AG04450 (cell line): ENCODE data around the gene TMEM88. TPM values are rescaled to one million over a fixed set of nuclear protein-coding genes. Genes with fewer than 3 reads are reported as not detected.

Experiments
- CTCF ChIA-PET: fragments of 300-600, 350-600 bp; formaldehyde crosslinking; extraction: SDS; loops from one replicate; lab custom pipeline; 2022; ENCODE audit warnings: antibody characterized with exemption, inconsistent platforms; lab: Charles Lee
- POLR2A ChIA-PET: fragments of 350-600 bp; formaldehyde crosslinking; extraction: SDS; loops from one replicate; lab custom pipeline; 2021; ENCODE audit warnings: antibody characterized with exemption, inconsistent platforms; lab: Yijun Ruan, JAX
- DNase-seq: peaks from one replicate; pipeline ENCODE4 v3.0.0-alpha.2; 2011; ENCODE audit warnings: low read depth, low spot score
- H3K27ac ChIP-seq: one replicate; pipeline ENCODE4 v1.5.1; 2012; ENCODE audit warnings: low read depth, low read length, control low read depth
- H3K27me3 ChIP-seq: one replicate; pipeline ENCODE4 v1.6.0; 2012; ENCODE audit warnings: low read length; ENCODE audit not compliant: control insufficient read depth, insufficient read depth
- H3K4me3 ChIP-seq: 2 replicates; pipeline ENCODE4 v1.5.1; 2011; ENCODE audit warnings: mild to moderate bottlenecking, low read depth, low read length, control low read depth
- H3K9me3 ChIP-seq: 2 replicates; pipeline ENCODE4 v1.5.1; 2012; ENCODE audit warnings: low read length; ENCODE audit not compliant: control insufficient read depth, insufficient read depth
- polyA plus RNA-seq: library from polyadenylated mRNA; depleted of rRNA; stranded (reverse); fragments of >200 nt; gene quantifications from 2 replicates; pipeline ENCODE4 v1.2.3, GENCODE V29; 2011
- TF ChIP-seq, protein P1 (sequence below): IDR thresholded peaks from 2 replicates; pipeline ENCODE4 v1.5.1; 2011; ENCODE audit warnings: low read depth, low read length, control low read depth, inconsistent platforms

The TMEM88 gene
- polyA plus RNA-seq, 1 experiment = 0.29 TPM

GRCh38 chr17:7851438-7852261 is 3.2 kb upstream of the TMEM88 start:
- no peaks in the 10 kb centered on the region; the same call in 1 of the 2 replicates for H3K9me3 ChIP-seq
- H3K27me3 ChIP-seq = no peaks in the 10 kb centered on the region
- no peak overlapping the region for H3K4me3 ChIP-seq
- no peak overlapping the region for H3K27ac ChIP-seq
- DNase-seq = no peak
- ChIA-PET POLR2A (no interaction called here), CTCF (interaction anchor here (0.6 to 1.3 kb wide), 3 partner anchors 11 to 108 kb away, joined by 3 to 5 read pairs (median 3); no protein-coding TSS in a partner anchor)
- TF ChIP-seq, protein P1, sequence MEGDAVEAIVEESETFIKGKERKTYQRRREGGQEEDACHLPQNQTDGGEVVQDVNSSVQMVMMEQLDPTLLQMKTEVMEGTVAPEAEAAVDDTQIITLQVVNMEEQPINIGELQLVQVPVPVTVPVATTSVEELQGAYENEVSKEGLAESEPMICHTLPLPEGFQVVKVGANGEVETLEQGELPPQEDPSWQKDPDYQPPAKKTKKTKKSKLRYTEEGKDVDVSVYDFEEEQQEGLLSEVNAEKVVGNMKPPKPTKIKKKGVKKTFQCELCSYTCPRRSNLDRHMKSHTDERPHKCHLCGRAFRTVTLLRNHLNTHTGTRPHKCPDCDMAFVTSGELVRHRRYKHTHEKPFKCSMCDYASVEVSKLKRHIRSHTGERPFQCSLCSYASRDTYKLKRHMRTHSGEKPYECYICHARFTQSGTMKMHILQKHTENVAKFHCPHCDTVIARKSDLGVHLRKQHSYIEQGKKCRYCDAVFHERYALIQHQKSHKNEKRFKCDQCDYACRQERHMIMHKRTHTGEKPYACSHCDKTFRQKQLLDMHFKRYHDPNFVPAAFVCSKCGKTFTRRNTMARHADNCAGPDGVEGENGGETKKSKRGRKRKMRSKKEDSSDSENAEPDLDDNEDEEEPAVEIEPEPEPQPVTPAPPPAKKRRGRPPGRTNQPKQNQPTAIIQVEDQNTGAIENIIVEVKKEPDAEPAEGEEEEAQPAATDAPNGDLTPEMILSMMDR = peak; percentile 90

GRCh38 chr17:7852262-7852670 is 2.6 kb upstream of the TMEM88 start:
- no peak for DNase-seq
- H3K27me3 ChIP-seq = no peaks in the 10 kb centered on the region
- POLR2A ChIA-PET = no interaction called here
- H3K4me3 ChIP-seq = no peak overlapping the region
- CTCF ChIA-PET = no interaction called here
- no peaks in the 10 kb centered on the region; the same call in 1 of the 2 replicates for H3K9me3 ChIP-seq
- H3K27ac ChIP-seq = no peak overlapping the region
- TF ChIP-seq, protein P1 = no peak

DNA sequence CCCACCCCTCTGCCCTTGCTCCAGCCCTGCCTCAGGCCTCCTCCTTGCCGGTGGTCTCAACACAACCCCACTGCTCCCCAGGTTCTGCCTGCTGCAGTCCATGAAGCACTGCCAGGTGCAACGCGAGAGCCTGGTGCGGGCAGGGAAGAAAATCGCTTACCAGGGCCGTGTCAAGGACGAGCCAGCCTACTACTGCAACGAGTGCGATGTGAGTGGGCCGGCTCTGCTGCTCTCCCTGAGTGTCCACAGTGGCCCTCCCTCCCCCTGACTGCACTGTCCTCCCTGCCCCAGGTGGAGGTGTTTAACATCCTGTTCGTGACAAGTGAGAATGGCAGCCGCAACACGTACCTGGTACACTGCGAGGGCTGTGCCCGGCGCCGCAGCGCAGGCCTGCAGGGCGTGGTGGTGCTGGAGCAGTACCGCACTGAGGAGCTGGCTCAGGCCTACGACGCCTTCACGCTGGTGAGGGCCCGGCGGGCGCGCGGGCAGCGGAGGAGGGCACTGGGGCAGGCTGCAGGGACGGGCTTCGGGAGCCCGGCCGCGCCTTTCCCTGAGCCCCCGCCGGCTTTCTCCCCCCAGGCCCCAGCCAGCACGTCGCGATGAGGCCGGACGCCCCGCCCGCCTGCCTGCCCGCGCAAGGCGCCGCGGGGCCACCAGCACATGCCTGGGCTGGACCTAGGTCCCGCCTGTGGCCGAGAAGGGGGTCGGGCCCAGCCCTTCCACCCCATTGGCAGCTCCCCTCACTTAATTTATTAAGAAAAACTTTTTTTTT is 1.8 kb upstream of the TMEM88 start:
- Histone ChIP-seq H3K27ac (no peak overlapping the region), H3K4me3 (no peak overlapping the region), H3K27me3 (no peaks in the 10 kb centered on the region), H3K9me3 (no peaks in the 10 kb centered on the region; the same call in 1 of the 2 replicates)
- no peak for DNase-seq
- ChIA-PET POLR2A (interaction anchor here (0.6 kb wide), 1 partner anchor 269 kb away, joined by 3 read pairs; no protein-coding TSS in a partner anchor), CTCF (interaction anchor here (0.9 kb wide), 1 partner anchor 18 kb away, joined by 3 read pairs; no protein-coding TSS in a partner anchor)
- TF ChIP-seq, protein P1 = no peak

DNA sequence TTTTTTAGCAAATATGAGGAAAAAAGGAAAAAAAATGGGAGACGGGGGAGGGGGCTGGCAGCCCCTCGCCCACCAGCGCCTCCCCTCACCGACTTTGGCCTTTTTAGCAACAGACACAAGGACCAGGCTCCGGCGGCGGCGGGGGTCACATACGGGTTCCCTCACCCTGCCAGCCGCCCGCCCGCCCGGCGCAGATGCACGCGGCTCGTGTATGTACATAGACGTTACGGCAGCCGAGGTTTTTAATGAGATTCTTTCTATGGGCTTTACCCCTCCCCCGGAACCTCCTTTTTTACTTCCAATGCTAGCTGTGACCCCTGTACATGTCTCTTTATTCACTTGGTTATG is 1.2 kb upstream of the TMEM88 start:
- TF ChIP-seq, protein P1 = no peak
- no peak overlapping the region for H3K27ac ChIP-seq
- ChIA-PET CTCF (interaction anchor here (0.9 kb wide), 1 partner anchor 19 kb away, joined by 3 read pairs; no protein-coding TSS in a partner anchor), POLR2A (interaction anchor here (0.6 kb wide), 1 partner anchor 269 kb away, joined by 3 read pairs; no protein-coding TSS in a partner anchor)
- H3K4me3 ChIP-seq = no peak overlapping the region
- H3K9me3 ChIP-seq = no peaks in the 10 kb centered on the region; the same call in 1 of the 2 replicates
- DNase-seq = no peak
- H3K27me3 ChIP-seq = no peaks in the 10 kb centered on the region
